HG03342 (cell line): Measurements from ENCODE around the gene SAP30L.

Source experiments
- ATAC-seq: cut with Tn5 transposase; IDR thresholded peaks from one replicate; pipeline ENCODE4 v1.9.1; 2021; ENCODE audit warnings: mild to moderate bottlenecking, moderate library complexity; ENCODE audit not compliant: unreplicated experiment

Gene SAP30L

GRCh38 chr5:154479160-154479943, 33.6 kb downstream of the SAP30L start:
- no peak for ATAC-seq

- no peak for ATAC-seq
Observed at GRCh38 chr5:154479944-154480750, 34.4 kb downstream of the SAP30L start.

- ATAC-seq = no peak
Observed at GRCh38 chr5:154480847-154481246, 35.0 kb downstream of the SAP30L start.

GRCh38 chr5:154481584-154482381, 36.0 kb downstream of the SAP30L start:
- ATAC-seq = no peak

- ATAC-seq = no peak
Observed at GRCh38 chr5:154482528-154483449, 37.0 kb downstream of the SAP30L start.

- ATAC-seq = no peak
Observed at GRCh38 chr5:154483654-154484392, 38.0 kb downstream of the SAP30L start.

- ATAC-seq = no peak
Observed at GRCh38 chr5:154484393-154485095, 38.7 kb downstream of the SAP30L start.

- ATAC-seq = no peak
Observed at GRCh38 chr5:154485096-154485491, 39.3 kb downstream of the SAP30L start.

- no peak for ATAC-seq
Observed at GRCh38 chr5:154485850-154486426, 40.1 kb downstream of the SAP30L start.

- no peak for ATAC-seq
Observed at GRCh38 chr5:154486427-154486866, 40.6 kb downstream of the SAP30L start.

GRCh38 chr5:154487541-154487940, 41.7 kb downstream of the SAP30L start:
- ATAC-seq = peak; percentile 94

GRCh38 chr5:154491941-154492340, 46.1 kb downstream of the SAP30L start:
- ATAC-seq = no peak

GRCh38 chr5:154493274-154493673, 47.5 kb downstream of the SAP30L start:
- no peak for ATAC-seq

- ATAC-seq = no peak
Observed at GRCh38 chr5:154494036-154494435, 48.2 kb downstream of the SAP30L start.

- no peak for ATAC-seq
Observed at GRCh38 chr5:154498591-154498990, 52.8 kb downstream of the SAP30L start.

GRCh38 chr5:154498994-154499393, 53.2 kb downstream of the SAP30L start:
- ATAC-seq = no peak

- ATAC-seq = no peak
Observed at GRCh38 chr5:154501566-154501965, 55.8 kb downstream of the SAP30L start.

GRCh38 chr5:154502180-154502579, 56.4 kb downstream of the SAP30L start:
- ATAC-seq = no peak

- ATAC-seq = no peak
Observed at GRCh38 chr5:154503698-154504039, 57.9 kb downstream of the SAP30L start.
